Astrocyte of the spinal cord (primary cell): ENCODE measurements around the gene CDKN2B-AS1.

Experiments used
- DNase-seq: peaks from one replicate; pipeline ENCODE4 v3.0.0; 2011; ENCODE audit warnings: low read depth, low spot score
- H3K4me3 ChIP-seq: 2 replicates; pipeline ENCODE4 v1.5.1; 2011; ENCODE audit warnings: low read depth, mild to moderate bottlenecking, low read length, moderate library complexity
- in situ Hi-C: cut with HindIII; loops from 2 replicates; pipeline ENCODE4 v1.10.0; 2017; ENCODE audit warnings: low sequenced_read_pairs
- TF ChIP-seq, protein P1 (sequence below): IDR thresholded peaks from 2 replicates; pipeline ENCODE4 v1.5.1; 2012; ENCODE audit warnings: low read depth, mild to moderate bottlenecking, low read length, inconsistent platforms

The CDKN2B-AS1 gene

DNA sequence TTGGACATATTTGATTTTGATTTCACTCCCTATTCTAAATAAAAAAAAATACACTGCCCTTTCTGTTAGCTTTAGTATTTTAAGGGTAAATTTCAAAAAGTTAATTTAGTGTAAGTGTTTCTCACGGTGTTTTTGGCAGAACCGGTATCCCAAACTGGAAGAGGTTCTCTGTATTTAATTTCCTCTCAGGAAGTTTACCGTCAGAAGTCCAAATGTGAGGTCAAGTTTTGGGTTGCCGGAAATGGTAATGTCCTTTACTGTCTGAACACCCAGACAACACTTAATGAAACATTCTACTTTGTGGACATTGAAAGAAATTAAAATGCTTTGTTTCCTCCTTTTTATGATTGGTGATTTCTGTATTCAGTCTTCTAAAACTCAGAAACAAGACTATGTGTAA lies 163.2 kb downstream of the CDKN2B-AS1 start:
- no peak for DNase-seq
- H3K4me3 ChIP-seq, result no peak overlapping the region
- in situ Hi-C loops, result no loop called here
- TF ChIP-seq, protein P1, sequence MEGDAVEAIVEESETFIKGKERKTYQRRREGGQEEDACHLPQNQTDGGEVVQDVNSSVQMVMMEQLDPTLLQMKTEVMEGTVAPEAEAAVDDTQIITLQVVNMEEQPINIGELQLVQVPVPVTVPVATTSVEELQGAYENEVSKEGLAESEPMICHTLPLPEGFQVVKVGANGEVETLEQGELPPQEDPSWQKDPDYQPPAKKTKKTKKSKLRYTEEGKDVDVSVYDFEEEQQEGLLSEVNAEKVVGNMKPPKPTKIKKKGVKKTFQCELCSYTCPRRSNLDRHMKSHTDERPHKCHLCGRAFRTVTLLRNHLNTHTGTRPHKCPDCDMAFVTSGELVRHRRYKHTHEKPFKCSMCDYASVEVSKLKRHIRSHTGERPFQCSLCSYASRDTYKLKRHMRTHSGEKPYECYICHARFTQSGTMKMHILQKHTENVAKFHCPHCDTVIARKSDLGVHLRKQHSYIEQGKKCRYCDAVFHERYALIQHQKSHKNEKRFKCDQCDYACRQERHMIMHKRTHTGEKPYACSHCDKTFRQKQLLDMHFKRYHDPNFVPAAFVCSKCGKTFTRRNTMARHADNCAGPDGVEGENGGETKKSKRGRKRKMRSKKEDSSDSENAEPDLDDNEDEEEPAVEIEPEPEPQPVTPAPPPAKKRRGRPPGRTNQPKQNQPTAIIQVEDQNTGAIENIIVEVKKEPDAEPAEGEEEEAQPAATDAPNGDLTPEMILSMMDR, result no peak

DNA sequence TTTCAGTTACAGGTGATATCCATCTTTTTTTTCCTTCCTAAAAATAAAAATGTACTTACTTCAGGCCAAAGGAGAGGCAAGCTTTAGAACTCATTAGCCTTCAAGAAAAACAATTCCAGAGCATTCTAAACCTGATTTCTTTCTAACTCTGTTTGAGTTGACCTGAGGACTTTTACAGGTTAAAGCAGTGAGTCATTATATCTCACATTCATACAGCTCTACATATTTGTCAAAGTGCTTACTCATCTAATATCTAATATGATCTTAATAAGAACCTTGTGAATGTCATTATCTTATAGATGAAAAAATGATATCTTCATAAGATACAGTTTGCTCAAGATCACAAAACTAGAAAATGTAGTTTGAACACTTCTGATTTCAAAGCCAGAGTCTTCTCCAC lies 163.7 kb downstream of the CDKN2B-AS1 start:
- in situ Hi-C loops, result no loop called here
- TF ChIP-seq, protein P1, result no peak
- no peak overlapping the region for H3K4me3 ChIP-seq
- DNase-seq, result peak; percentile 23

DNA sequence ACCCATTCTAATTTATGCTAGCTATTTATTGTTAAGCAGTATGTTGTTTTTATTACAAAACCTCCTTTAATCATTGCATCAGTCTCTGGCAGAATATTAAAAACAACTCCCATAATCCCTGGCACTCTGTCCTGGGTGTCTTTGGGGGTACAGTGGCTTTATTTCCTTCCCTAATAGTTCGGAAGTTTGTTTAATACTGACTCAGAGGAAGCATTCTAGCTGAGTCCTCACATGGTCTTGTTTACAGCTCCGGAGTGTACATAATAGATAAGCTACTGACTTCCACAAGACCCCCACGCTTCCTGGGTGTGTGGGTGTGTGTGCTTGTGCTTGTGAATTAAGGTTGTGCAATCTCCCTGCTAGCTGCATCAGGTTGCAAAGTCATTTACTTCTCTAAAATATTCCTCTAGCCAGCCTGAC lies 164.3 kb downstream of the CDKN2B-AS1 start:
- in situ Hi-C loops, result no loop called here
- no peak overlapping the region for H3K4me3 ChIP-seq
- DNase-seq, result peak; percentile 57
- TF ChIP-seq, protein P1, result no peak

DNA sequence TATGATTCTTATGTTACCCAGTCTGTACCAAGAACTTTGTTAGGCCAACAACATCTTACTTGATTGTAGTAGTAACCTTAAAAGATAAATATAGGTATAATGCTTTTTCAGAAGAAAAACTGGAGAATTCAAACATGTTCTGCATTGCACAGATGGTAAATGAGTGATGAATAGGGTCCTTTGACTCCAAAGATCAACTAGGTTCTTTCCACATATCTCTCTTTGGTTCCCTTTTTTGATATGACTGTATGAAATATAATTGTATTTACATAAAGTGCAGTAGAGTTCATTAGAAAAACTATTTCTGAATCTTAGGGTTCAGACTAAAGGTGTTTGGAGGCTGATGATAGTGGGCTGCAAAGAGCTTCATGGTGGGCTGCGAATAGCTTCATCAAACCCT lies 165.0 kb downstream of the CDKN2B-AS1 start:
- TF ChIP-seq, protein P1, result no peak
- DNase-seq, result no peak
- H3K4me3 ChIP-seq, result no peak overlapping the region
- in situ Hi-C loops, result no loop called here

DNA sequence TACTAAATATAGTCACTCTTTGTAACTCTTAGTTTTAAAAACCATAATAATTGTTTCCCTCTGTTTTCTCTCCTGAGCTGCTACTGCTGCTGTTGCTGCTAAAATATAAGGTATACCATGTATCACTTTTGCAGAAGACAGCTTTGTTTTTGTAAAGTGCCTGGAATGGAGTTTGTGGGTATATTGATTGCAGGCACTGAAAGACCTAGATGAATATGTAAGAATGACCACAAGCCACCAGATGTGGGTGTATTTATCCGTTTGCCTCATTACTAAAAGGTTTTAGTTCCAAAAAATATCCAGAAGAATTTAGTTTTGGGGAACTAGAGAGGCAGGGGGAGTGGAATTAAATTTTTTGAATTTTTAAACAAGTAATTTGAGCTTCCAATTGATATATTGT lies 165.6 kb downstream of the CDKN2B-AS1 start:
- no peak overlapping the region for H3K4me3 ChIP-seq
- DNase-seq, result peak; percentile 43
- TF ChIP-seq, protein P1, result no peak
- in situ Hi-C loops, result no loop called here

DNA sequence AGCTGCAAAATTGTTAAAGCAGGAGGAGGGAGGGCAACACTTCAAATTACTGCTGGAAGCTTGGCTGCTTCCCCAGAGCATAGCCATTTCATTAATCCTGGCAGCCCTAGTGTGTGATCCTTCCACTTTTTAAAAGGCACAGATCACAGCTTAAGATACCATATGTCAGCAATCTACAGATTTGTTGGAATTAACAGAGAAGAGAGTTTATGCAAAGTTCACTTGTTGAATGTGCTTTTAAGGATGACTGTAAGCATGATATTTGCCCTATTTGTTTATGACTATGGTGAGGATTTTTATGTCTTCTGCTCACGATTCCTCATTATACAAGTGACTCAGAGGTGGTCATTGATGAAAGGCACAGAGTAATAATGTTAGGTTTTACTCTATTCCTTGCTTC lies 170.6 kb downstream of the CDKN2B-AS1 start:
- in situ Hi-C loops, result no loop called here
- TF ChIP-seq, protein P1, result no peak
- DNase-seq, result peak; percentile 43
- H3K4me3 ChIP-seq, result no peak overlapping the region

DNA sequence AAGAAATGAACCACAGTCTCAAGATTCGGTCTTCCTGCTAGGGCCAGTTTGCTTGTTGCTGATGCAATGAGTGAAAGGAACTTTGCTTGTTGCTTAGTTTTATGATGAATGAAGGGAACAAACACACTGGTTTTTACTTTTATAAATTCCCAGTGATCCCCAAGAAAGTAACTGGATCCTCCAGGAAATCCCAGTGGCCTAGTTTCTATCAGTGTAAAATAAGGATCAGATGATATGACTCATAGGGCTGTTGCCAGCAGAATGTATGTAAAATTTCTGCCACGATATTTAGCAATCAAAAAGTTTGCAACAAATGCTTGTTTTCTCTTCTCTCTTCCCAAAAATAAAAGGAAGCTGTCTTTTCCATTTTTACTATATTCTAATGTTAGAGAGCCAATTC lies 174.7 kb downstream of the CDKN2B-AS1 start:
- in situ Hi-C loops, result no loop called here
- H3K4me3 ChIP-seq, result no peak overlapping the region
- TF ChIP-seq, protein P1, result no peak
- DNase-seq, result peak; percentile 50
